Measurements from ENCODE around the gene SNX22. TPM values are rescaled to one million over a fixed set of nuclear protein-coding genes. Genes with fewer than 3 reads are reported as not detected.

SNX22 gene
- total and polyA plus RNA-seq, 2 experiments from 2014 or later: 7.5 to 7.7 TPM

- Histone ChIP-seq H3K79me2 (no peaks in the 10 kb centered on the region), H3K4me1 (ENCODE audit: insufficient read depth) (no peaks in the 10 kb centered on the region), H3K36me3 (replicated peaks; ENCODE audit: insufficient read depth, low read depth) (no peaks in the 10 kb centered on the region), H3K4me2 (no peak overlapping the region), H3K9me2 (replicated peaks; ENCODE audit: insufficient read depth) (no peaks in the 10 kb centered on the region), H3K27ac (no peak overlapping the region), H3K4me3 (no peak overlapping the region), H3K27me3 (no peaks in the 10 kb centered on the region), H2AFZ (no peak overlapping the region), H4K20me1 (ENCODE audit: insufficient read depth, poor library complexity, severe bottlenecking) (no peaks in the 10 kb centered on the region), H3K9me3 (ENCODE audit: low read depth) (no peaks in the 10 kb centered on the region)
- no peak for DNase-seq (ENCODE audit: low spot score)
- WGBS (ENCODE audit: low lambda C conversion rate, missing lambda C conversion rate): 93% methylated on average over 4 of the region's 4 CpGs
- TF ChIP-seq CTCF (IDR thresholded peaks at IDR 0.05; ENCODE audit: poor library complexity): no peak
- TF ChIP-seq EZH2 (IDR thresholded peaks at IDR 0.05; ENCODE audit: borderline replicate concordance): no peak
- no peak for TF ChIP-seq EZH2phosphoT487 (IDR thresholded peaks at IDR 0.05; ENCODE audit: low read depth, severe bottlenecking, unreplicated experiment)
These were observed 19.3 kb upstream of the SNX22 start for GRCh38 chr15:64132217-64132616.

- Histone ChIP-seq H3K27ac (no peak overlapping the region), H3K9me3 (ENCODE audit: low read depth) (no peaks in the 10 kb centered on the region), H3K9me2 (replicated peaks; ENCODE audit: insufficient read depth) (no peaks in the 10 kb centered on the region), H3K4me2 (no peak overlapping the region), H3K4me3 (no peak overlapping the region), H3K4me1 (ENCODE audit: insufficient read depth) (no peaks in the 10 kb centered on the region), H2AFZ (no peak overlapping the region), H3K27me3 (no peaks in the 10 kb centered on the region), H3K36me3 (replicated peaks; ENCODE audit: insufficient read depth, low read depth) (no peaks in the 10 kb centered on the region), H3K79me2 (no peaks in the 10 kb centered on the region), H4K20me1 (ENCODE audit: insufficient read depth, poor library complexity, severe bottlenecking) (no peaks in the 10 kb centered on the region)
- 96% methylated on average over 10 of the region's 10 CpGs for WGBS (ENCODE audit: low lambda C conversion rate, missing lambda C conversion rate)
- DNase-seq (ENCODE audit: low spot score): no peak
- TF ChIP-seq EZH2phosphoT487 (IDR thresholded peaks at IDR 0.05; ENCODE audit: low read depth, severe bottlenecking, unreplicated experiment): no peak
- TF ChIP-seq CTCF (IDR thresholded peaks at IDR 0.05; ENCODE audit: poor library complexity): no peak
- TF ChIP-seq EZH2 (IDR thresholded peaks at IDR 0.05; ENCODE audit: borderline replicate concordance): no peak
These were observed 17.7 kb upstream of the SNX22 start for GRCh38 chr15:64133623-64134344.

GRCh38 chr15:64134345-64134829 lies 17.1 kb upstream of the SNX22 start:
- WGBS (ENCODE audit: low lambda C conversion rate, missing lambda C conversion rate): 87% methylated on average over 9 of the region's 9 CpGs

More at GRCh38 chr15:64134345-64134829, 17.1 kb upstream of the SNX22 start:
- Histone ChIP-seq H3K9me3 (ENCODE audit: low read depth) (no peaks in the 10 kb centered on the region), H3K4me2 (no peak overlapping the region), H3K4me3 (no peak overlapping the region), H3K4me1 (ENCODE audit: insufficient read depth) (no peaks in the 10 kb centered on the region), H3K27ac (no peak overlapping the region), H3K79me2 (no peaks in the 10 kb centered on the region), H2AFZ (no peak overlapping the region), H3K27me3 (no peaks in the 10 kb centered on the region), H3K9me2 (replicated peaks; ENCODE audit: insufficient read depth) (no peaks in the 10 kb centered on the region), H3K36me3 (replicated peaks; ENCODE audit: insufficient read depth, low read depth) (no peaks in the 10 kb centered on the region), H4K20me1 (ENCODE audit: insufficient read depth, poor library complexity, severe bottlenecking) (no peaks in the 10 kb centered on the region)
- no peak for DNase-seq (ENCODE audit: low spot score)
- no peak for TF ChIP-seq EZH2 (IDR thresholded peaks at IDR 0.05; ENCODE audit: borderline replicate concordance)
- TF ChIP-seq CTCF (IDR thresholded peaks at IDR 0.05; ENCODE audit: poor library complexity): no peak
- TF ChIP-seq EZH2phosphoT487 (IDR thresholded peaks at IDR 0.05; ENCODE audit: low read depth, severe bottlenecking, unreplicated experiment): no peak
